SK-N-SH treated with all-trans-retinoic acid at 6 μM for 48 hours (cell line): ENCODE measurements around the gene PGAP6.

ENCODE experiments used
- ARNTL ChIP-seq: fragments of 450-650 bp; formaldehyde crosslinking; IDR thresholded peaks from 2 replicates; pipeline ENCODE4 v1.5.0; 2020; ENCODE audit warnings: low read depth, mild to moderate bottlenecking, moderate library complexity, borderline replicate concordance
- CSRNP3 ChIP-seq: fragments of 250-450 bp; sonication (Bioruptor Pico); IDR thresholded peaks from 2 replicates; pipeline ENCODE4 v1.5.1; 2021; ENCODE audit warnings: mild to moderate bottlenecking, moderate library complexity
- ESRRG ChIP-seq: fragments of 250-450 bp; sonication (Bioruptor Pico); IDR thresholded peaks from 2 replicates; pipeline ENCODE4 v1.6.1; 2021; ENCODE audit warnings: mild to moderate bottlenecking
- OSR1 ChIP-seq: fragments of 250-450 bp; sonication (Bioruptor Pico); IDR thresholded peaks from 2 replicates; pipeline ENCODE4 v1.8.0; 2022; ENCODE audit warnings: moderate library complexity, mild to moderate bottlenecking, inconsistent platforms
- PATZ1 ChIP-seq: fragments of 250-450 bp; sonication (Bioruptor Pico); IDR thresholded peaks from 2 replicates; pipeline ENCODE4 v1.8.0; 2020; ENCODE audit warnings: mild to moderate bottlenecking, moderate library complexity, borderline replicate concordance
- PPARA ChIP-seq: fragments of 250-450 bp; sonication (Bioruptor Pico); IDR thresholded peaks from 2 replicates; pipeline ENCODE4 v1.5.0; 2020; ENCODE audit warnings: mild to moderate bottlenecking, borderline replicate concordance
- RARB ChIP-seq: fragments of 250-450 bp; sonication (Bioruptor Pico); IDR thresholded peaks from 2 replicates; pipeline ENCODE4 v1.8.0; 2021; ENCODE audit warnings: mild to moderate bottlenecking, moderate library complexity
- TOX ChIP-seq: fragments of 250-450 bp; sonication (Bioruptor Pico); IDR thresholded peaks from 2 replicates; pipeline ENCODE4 v1.8.0; 2021; ENCODE audit warnings: mild to moderate bottlenecking, moderate library complexity, borderline replicate concordance
- TSHZ2 ChIP-seq: fragments of 250-450 bp; sonication (Bioruptor Pico); IDR thresholded peaks from 2 replicates; pipeline ENCODE4 v1.5.0; 2020; ENCODE audit warnings: mild to moderate bottlenecking, moderate library complexity
- ZC3H10 ChIP-seq: fragments of 250-450 bp; sonication (Bioruptor Pico); IDR thresholded peaks from 2 replicates; pipeline ENCODE4 v1.5.1; 2021; ENCODE audit warnings: mild to moderate bottlenecking, moderate library complexity
- TF ChIP-seq, protein P1 (sequence below): fragments of 250-450 bp; sonication (Bioruptor Pico); IDR thresholded peaks from 2 replicates; pipeline ENCODE4 v1.5.1; 2020; ENCODE audit warnings: low read depth, mild to moderate bottlenecking, moderate library complexity

DNA sequence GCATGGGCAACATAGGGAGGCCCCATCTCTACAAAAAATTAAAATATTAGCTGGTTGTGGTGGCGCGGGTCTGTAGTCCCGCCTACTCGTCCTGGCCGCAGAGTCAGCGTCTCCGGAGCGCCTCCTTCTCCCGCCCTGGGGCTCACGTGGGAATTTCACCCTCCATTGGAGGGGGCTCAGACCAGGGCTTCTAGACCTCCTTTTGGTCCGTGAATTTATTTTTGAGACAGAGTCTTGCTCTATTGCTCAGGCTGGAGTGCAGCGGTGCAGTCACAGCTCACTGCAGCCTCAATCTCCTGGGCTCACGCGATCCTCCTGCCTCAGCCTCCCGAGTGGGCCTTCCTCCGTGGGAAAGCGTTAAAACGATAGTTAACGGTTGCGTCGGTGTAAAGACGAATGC, 14.8 kb upstream of the PGAP6 start:
- TF ChIP-seq CSRNP3 (CRISPR knock-in tag) (no peak), TOX (CRISPR knock-in tag) (no peak), PATZ1 (CRISPR knock-in tag) (no peak), ESRRG (CRISPR knock-in tag) (no peak), PPARA (no peak), RARB (no peak), ARNTL (CRISPR knock-in tag) (no peak), ZC3H10 (no peak), OSR1 (CRISPR knock-in tag) (no peak), TSHZ2 (CRISPR knock-in tag) (no peak)
- TF ChIP-seq, protein P1, sequence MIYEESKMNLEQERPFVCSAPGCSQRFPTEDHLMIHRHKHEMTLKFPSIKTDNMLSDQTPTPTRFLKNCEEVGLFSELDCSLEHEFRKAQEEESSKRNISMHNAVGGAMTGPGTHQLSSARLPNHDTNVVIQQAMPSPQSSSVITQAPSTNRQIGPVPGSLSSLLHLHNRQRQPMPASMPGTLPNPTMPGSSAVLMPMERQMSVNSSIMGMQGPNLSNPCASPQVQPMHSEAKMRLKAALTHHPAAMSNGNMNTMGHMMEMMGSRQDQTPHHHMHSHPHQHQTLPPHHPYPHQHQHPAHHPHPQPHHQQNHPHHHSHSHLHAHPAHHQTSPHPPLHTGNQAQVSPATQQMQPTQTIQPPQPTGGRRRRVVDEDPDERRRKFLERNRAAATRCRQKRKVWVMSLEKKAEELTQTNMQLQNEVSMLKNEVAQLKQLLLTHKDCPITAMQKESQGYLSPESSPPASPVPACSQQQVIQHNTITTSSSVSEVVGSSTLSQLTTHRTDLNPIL (CRISPR knock-in tag) = no peak
